Stimulated activated naive CD4-positive, alpha-beta T cell treated with Interleukin-2 at 50 U/mL for 16 hours (primary cell): ENCODE measurements around the gene EPB41L2.
"Not testable (repeated sequence)": the region's sequence is repeated elsewhere in the genome, so short reads cannot be mapped to it uniquely, and the experiment has no call there.

Experiments used
- DNase-seq: peaks from one replicate; lab custom pipeline; 2025; lab: John Stamatoyannopoulos, UW

The EPB41L2 gene

GRCh38 chr6:131003488-131004386 is 59.3 kb downstream of the EPB41L2 start:
- no peak for DNase-seq

GRCh38 chr6:131002661-131002980 is 60.4 kb downstream of the EPB41L2 start:
- no peak for DNase-seq

- DNase-seq = no peak
Observed at GRCh38 chr6:131001945-131002660, 60.9 kb downstream of the EPB41L2 start.

- DNase-seq = no peak
Observed at GRCh38 chr6:131001111-131001736, 61.8 kb downstream of the EPB41L2 start.

- DNase-seq = no peak
Observed at GRCh38 chr6:131000544-131000943, 62.5 kb downstream of the EPB41L2 start.

GRCh38 chr6:130997061-130997753 is 65.8 kb downstream of the EPB41L2 start:
- DNase-seq = no peak

- DNase-seq = no peak
Observed at GRCh38 chr6:130996635-130997034, 66.4 kb downstream of the EPB41L2 start.

- DNase-seq = no peak
Observed at GRCh38 chr6:130995783-130996447, 67.1 kb downstream of the EPB41L2 start.

GRCh38 chr6:130994319-130995097 is 68.5 kb downstream of the EPB41L2 start:
- DNase-seq = no peak

- no peak for DNase-seq
Observed at GRCh38 chr6:130993292-130993765, 69.7 kb downstream of the EPB41L2 start.

- no peak for DNase-seq
Observed at GRCh38 chr6:130991422-130992137, 71.5 kb downstream of the EPB41L2 start.

- not testable (repeated sequence) for DNase-seq
Observed at GRCh38 chr6:130987539-130987938, 75.5 kb downstream of the EPB41L2 start.

GRCh38 chr6:130985115-130985514 is 77.9 kb downstream of the EPB41L2 start:
- no peak for DNase-seq

- DNase-seq = no peak
Observed at GRCh38 chr6:130982941-130983456, 80.0 kb downstream of the EPB41L2 start.

- DNase-seq = no peak
Observed at GRCh38 chr6:130982135-130982534, 80.9 kb downstream of the EPB41L2 start.

- no peak for DNase-seq
Observed at GRCh38 chr6:130981409-130981808, 81.6 kb downstream of the EPB41L2 start.

- no peak for DNase-seq
Observed at GRCh38 chr6:130980310-130981032, 82.6 kb downstream of the EPB41L2 start.

- DNase-seq = no peak
Observed at GRCh38 chr6:130978660-130979396, 84.2 kb downstream of the EPB41L2 start.
